Body of pancreas (tissue), 4 donors: ENCODE measurements around the gene F8.

Experiments used
- POLR2A ChIP-seq, 3 donors: fragments of 450-650 bp; IDR thresholded peaks; one replicate each; pipeline ENCODE4 v1.6.1; 2016; ENCODE audit warnings: antibody characterized with exemption in 3 of 3, mild to moderate bottlenecking in 2 of 3
- TF ChIP-seq, protein P1 (sequence below), 7 experiments: fragments of 450-650 bp in 4 of 7; fragments of 200-600 bp in 3 of 7; sonication (generic) in 3 of 7; IDR thresholded peaks; one replicate each; pipeline ENCODE4 v1.5.1; 2016 to 2019; ENCODE audit warnings: antibody characterized with exemption in 7 of 7

GRCh38 chrX:155069414-155069813 is 46.9 kb upstream of the F8 start:
- TF ChIP-seq, protein P1, sequence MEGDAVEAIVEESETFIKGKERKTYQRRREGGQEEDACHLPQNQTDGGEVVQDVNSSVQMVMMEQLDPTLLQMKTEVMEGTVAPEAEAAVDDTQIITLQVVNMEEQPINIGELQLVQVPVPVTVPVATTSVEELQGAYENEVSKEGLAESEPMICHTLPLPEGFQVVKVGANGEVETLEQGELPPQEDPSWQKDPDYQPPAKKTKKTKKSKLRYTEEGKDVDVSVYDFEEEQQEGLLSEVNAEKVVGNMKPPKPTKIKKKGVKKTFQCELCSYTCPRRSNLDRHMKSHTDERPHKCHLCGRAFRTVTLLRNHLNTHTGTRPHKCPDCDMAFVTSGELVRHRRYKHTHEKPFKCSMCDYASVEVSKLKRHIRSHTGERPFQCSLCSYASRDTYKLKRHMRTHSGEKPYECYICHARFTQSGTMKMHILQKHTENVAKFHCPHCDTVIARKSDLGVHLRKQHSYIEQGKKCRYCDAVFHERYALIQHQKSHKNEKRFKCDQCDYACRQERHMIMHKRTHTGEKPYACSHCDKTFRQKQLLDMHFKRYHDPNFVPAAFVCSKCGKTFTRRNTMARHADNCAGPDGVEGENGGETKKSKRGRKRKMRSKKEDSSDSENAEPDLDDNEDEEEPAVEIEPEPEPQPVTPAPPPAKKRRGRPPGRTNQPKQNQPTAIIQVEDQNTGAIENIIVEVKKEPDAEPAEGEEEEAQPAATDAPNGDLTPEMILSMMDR (IDR thresholded peaks at IDR 0.05), result no peak
- no peak for TF ChIP-seq POLR2A (IDR thresholded peaks at IDR 0.05)
